Transverse colon (tissue), 3 donors: ENCODE data around the gene DEF6.

Source experiments
- CTCF ChIP-seq, 5 experiments: fragments of 200-600 bp in 3 of 5; fragments of 450-650 bp in 2 of 5; sonication (generic) in 3 of 5; IDR thresholded peaks; 1 replicate in 2 of 5; 2 replicates in 3 of 5; pipeline ENCODE4 v1.5.1; 2016 to 2017; ENCODE audit warnings: antibody characterized with exemption in 5 of 5, inconsistent platforms in 3 of 5, mild to moderate bottlenecking in 2 of 5, moderate library complexity in 1 of 5
- POLR2A ChIP-seq: fragments of 450-650 bp; IDR thresholded peaks from one replicate; pipeline ENCODE4 v1.6.1; 2016; ENCODE audit warnings: antibody characterized with exemption, mild to moderate bottlenecking, moderate library complexity

GRCh38 chr6:35365594-35366203 lies 68.1 kb downstream of the DEF6 start:
- TF ChIP-seq CTCF (IDR thresholded peaks at IDR 0.05): no peak
- no peak for TF ChIP-seq POLR2A
